DMS53 (cell line): ENCODE measurements around the gene MEIOB.

Experiments
- DNase-seq: peaks from one replicate; lab custom pipeline; 2025; lab: John Stamatoyannopoulos, UW

Gene MEIOB

DNA sequence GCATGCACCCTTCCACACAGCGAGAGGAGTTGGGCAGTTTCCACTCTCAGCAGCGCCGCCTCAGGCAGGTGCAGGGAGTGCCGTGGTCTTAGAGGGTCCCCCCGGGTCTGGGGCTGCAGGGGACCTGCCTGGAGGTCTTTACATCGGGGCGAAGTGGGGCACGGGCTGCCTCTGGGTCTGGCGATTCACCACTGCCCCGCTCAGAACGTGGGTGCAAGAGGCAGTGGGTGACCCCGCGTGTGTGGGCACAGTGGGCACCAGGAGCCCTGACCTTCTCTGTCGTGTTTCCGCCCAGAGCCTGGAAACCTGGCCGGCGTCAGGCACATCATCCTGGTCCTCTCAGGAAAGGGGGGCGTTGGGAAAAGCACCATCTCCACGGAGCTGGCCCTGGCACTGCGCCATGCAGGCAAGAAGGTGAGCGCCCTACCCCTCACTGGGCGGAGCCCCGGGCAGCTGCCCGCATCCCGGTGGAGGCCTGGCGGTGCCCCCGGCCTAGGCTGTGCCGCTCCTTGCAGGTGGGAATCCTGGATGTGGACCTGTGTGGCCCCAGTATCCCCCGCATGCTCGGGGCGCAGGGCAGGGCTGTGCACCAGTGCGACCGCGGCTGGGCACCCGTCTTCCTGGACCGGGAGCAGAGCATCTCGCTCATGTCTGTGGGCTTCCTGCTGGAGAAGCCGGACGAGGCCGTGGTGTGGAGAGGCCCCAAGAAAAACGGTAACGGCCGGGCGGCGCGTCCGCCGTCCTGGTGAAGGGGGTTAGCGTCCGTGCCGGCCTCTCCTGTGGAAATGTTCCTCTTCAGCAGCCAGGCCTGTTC lies 85.5 kb downstream of the MEIOB start:
- DNase-seq: no peak

GRCh38 chr16:1785846-1786170 lies 86.2 kb downstream of the MEIOB start:
- DNase-seq: no peak

DNA sequence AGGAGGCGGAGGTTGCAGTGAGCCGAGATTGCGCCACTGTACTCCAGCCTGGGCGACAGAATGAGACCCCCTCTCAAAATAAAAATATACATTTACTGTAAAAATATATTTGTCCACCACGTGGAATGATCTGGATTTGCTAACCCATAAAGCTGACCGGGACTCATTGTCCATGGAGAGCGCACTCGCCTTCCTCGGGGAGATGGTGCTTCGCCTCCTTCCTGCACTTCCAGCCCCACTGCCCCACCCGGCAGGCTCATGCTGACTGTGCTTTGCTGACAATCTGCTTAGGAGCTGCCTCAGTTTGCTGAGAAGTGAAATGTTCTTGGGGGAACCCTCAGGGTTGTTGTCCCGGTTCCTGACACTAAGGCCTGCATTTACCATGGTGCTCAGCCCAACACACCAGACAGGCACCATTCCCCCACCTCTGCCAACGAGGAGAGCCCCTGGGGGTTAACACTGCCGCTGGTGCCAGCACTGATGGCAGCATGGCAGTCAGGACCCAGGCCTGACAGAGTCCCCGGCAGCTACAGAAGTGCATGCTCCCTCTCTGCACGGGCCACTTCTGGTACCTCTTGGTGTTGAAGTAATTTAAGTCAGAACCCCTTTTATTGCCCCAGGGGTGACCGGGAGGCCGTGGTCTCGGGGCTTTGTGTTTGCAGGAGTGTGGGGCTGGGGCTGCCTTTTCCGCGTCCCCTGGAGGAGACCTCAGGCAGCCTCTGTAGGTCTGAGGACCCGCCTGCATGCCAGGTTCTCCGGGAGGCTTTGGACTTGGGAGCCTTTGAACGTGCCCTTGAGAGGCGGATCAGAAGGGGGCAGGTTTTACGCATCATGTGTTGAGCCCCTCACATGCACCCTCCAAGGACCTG lies 86.8 kb downstream of the MEIOB start:
- no peak for DNase-seq
